Suprapubic skin (tissue), 4 donors: ENCODE results near the gene PUS1.

Experiments
- CTCF ChIP-seq, 2 donors: fragments of 200-600 bp in 1 of 2; fragments of 450-650 bp in 1 of 2; sonication (generic) in 1 of 2; IDR thresholded peaks; one replicate each; pipeline ENCODE4 v1.5.1; 2016 to 2019; ENCODE audit warnings: antibody characterized with exemption in 2 of 2, mild to moderate bottlenecking in 1 of 2, moderate library complexity in 1 of 2
- POLR2A ChIP-seq, 2 donors: fragments of 450-650 bp; IDR thresholded peaks; one replicate each; pipeline ENCODE4 v1.6.1; 2017; ENCODE audit warnings: antibody characterized with exemption in 2 of 2, mild to moderate bottlenecking in 2 of 2, moderate library complexity in 2 of 2
- POLR2AphosphoS5 ChIP-seq, 3 donors: sonication (generic); formaldehyde crosslinking; IDR thresholded peaks; one replicate each; pipeline ENCODE4 v1.6.1; 2017; ENCODE audit warnings: antibody characterized with exemption in 3 of 3

- TF ChIP-seq POLR2A (IDR thresholded peaks at IDR 0.05) (no peak), CTCF (IDR thresholded peaks at IDR 0.05) (no peak), POLR2AphosphoS5 (IDR thresholded peaks at IDR 0.05) (no peak)
These were observed 1.4 kb downstream of the PUS1 start for GRCh38 chr12:131930510-131930909.
